Measurements from ENCODE around the gene TBL1X. TPM values are rescaled to one million over a fixed set of nuclear protein-coding genes. Genes with fewer than 3 reads are reported as not detected.

The TBL1X gene
- total and polyA plus RNA-seq, 8 donors = 2.4 to 16.6 (median 9.3) TPM

DNA sequence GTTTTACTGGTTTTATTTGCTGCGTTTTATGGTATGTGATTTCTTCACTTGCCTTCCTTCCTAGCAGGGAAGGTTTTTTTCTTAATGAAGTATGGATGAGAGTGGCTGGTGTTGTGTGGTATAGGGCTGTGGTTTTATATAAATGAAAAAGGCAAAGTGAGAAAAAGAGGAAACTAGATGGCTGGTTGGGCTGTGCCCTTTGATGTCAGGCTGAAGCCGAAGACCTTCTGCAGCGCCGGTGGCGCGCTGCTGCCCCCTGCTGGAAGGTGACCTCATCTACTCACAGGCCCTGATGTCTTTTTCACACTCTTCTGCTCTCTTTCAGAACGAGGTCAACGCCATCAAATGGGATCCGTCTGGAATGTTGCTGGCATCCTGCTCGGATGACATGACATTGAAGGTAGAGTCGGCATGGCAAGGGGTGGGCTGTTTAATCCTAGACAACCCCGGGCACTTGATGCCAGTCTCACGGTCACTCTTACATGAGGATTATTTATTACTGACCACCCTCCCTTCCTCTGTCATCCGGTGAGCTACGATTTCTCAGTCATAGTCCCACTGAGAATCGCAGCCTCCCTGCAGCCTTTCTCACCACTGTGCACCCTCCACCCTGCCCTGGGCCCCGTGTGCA, 244.2 kb downstream of the TBL1X start:
- peak; percentile 95 for FAIRE-seq
- no peaks in the 10 kb centered on the region for H3K9me3 ChIP-seq
- no peaks in the 10 kb centered on the region for H3K4me1 ChIP-seq
- peaks cover 0 to 6% (median 0%) of the 10 kb centered on the region in 3 donors for H3K36me3 ChIP-seq
- no peaks in the 10 kb centered on the region for H3K27me3 ChIP-seq
- H3K4me3 ChIP-seq = no peak overlapping the region
- DNase-seq = peak; percentile 47 to 94 (median 79)
- TF ChIP-seq, protein P1, sequence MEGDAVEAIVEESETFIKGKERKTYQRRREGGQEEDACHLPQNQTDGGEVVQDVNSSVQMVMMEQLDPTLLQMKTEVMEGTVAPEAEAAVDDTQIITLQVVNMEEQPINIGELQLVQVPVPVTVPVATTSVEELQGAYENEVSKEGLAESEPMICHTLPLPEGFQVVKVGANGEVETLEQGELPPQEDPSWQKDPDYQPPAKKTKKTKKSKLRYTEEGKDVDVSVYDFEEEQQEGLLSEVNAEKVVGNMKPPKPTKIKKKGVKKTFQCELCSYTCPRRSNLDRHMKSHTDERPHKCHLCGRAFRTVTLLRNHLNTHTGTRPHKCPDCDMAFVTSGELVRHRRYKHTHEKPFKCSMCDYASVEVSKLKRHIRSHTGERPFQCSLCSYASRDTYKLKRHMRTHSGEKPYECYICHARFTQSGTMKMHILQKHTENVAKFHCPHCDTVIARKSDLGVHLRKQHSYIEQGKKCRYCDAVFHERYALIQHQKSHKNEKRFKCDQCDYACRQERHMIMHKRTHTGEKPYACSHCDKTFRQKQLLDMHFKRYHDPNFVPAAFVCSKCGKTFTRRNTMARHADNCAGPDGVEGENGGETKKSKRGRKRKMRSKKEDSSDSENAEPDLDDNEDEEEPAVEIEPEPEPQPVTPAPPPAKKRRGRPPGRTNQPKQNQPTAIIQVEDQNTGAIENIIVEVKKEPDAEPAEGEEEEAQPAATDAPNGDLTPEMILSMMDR (IDR thresholded peaks at IDR 0.05) = peak; percentile 72 to 89 (median 78)
- intact Hi-C loops (cut with DNase I) = no loop called here
- H3K27ac ChIP-seq = no peak overlapping the region
- 24 to 26% methylated on average over 17 of the region's 17 CpGs for WGBS, 2 donors
- ATAC-seq = peak; percentile 92 to 98 (median 95)

DNA sequence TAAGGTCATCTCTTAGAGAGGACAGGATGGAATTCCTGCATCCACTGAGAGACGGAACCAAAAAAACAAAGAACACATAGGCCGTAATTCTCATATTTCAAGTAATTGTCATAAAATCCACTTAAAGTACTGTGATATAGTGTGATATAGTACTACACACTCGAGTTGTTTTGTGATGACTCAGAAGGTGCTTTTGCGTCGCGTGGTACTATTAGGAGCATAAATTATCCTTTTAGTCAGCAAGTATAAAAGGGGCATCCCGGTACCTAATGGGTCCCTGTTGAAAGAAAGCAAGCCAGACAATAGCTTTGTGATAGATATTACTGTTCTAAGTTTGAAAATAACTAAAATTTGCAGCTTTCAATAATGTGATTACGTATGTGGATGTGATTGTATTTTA, 245.5 kb downstream of the TBL1X start:
- Histone ChIP-seq H3K4me1 (no peaks in the 10 kb centered on the region), H3K4me3 (no peak overlapping the region), H3K27ac (no peak overlapping the region), H3K27me3 (no peaks in the 10 kb centered on the region), H3K9me3 (no peaks in the 10 kb centered on the region), H3K36me3 (peaks cover 0 to 6% (median 0%) of the 10 kb centered on the region in 3 donors)
- intact Hi-C loops (cut with DNase I) = no loop called here
- ATAC-seq (no peak), DNase-seq (no peak), FAIRE-seq (peak; percentile 61)
- 84 to 95% methylated on average over 8 of the region's 8 CpGs for WGBS, 2 donors
- TF ChIP-seq, protein P1 (IDR thresholded peaks at IDR 0.05) = no peak

DNA sequence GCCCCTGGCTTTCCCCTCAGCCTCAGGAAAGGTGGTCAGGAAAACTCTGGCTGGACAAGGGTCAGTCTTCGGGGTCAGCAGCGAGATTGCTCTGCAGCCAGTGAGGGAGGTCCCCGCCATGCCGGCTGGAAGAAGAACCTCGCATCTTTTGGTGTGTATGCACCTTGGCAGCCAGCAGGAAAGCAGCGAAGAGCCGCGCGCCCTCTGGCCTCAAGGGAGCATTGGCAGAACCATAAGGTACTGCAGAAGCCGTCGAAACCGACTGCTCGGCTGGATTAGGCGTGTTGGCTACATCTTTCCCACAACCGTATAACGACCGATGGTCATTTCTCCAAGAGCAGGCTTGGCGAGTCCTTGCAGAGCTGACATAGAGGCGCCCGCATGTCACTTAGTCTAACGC, 252.5 kb downstream of the TBL1X start:
- ATAC-seq (no peak), DNase-seq (no peak), FAIRE-seq (no peak)
- H3K9me3 ChIP-seq = no peaks in the 10 kb centered on the region
- H3K27ac ChIP-seq = no peak overlapping the region
- H3K36me3 ChIP-seq = no peaks in the 10 kb centered on the region
- no peak overlapping the region for H3K4me3 ChIP-seq
- intact Hi-C loops (cut with DNase I) = no loop called here
- H3K27me3 ChIP-seq = no peaks in the 10 kb centered on the region
- TF ChIP-seq, protein P1 (IDR thresholded peaks at IDR 0.05) = no peak
- no peaks in the 10 kb centered on the region for H3K4me1 ChIP-seq
- WGBS, 2 donors = 95 to 98% methylated on average over 21 of the region's 21 CpGs

DNA sequence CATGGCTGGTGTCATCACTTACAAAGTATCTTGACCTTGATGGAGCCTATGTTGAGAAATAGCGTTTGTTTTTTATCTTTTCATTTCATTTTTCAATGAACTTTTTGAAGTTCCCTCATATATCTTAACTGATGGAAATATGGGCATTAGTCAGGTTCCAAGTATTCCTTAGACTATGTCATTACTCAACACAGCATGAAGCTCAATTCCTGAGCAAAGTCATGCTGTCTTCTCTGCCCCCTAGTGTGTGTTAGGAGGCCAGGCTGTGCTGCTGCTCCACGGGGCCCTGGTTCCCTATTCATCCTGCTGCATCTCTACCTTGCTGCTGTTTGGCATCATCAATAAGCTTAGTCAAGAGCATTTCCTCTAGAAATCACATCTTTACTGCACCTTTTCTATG, 259.9 kb downstream of the TBL1X start:
- FAIRE-seq (no peak), DNase-seq (no peak), ATAC-seq (no peak)
- no peaks in the 10 kb centered on the region for H3K27me3 ChIP-seq
- H3K4me1 ChIP-seq = no peaks in the 10 kb centered on the region
- no peaks in the 10 kb centered on the region for H3K36me3 ChIP-seq
- no peak overlapping the region for H3K4me3 ChIP-seq
- 66 to 77% methylated on average over 2 of the region's 2 CpGs for WGBS, 2 donors
- no peak overlapping the region for H3K27ac ChIP-seq
- intact Hi-C loops (cut with DNase I) = no loop called here
- no peaks in the 10 kb centered on the region for H3K9me3 ChIP-seq
- TF ChIP-seq, protein P1 (IDR thresholded peaks at IDR 0.05) = no peak

DNA sequence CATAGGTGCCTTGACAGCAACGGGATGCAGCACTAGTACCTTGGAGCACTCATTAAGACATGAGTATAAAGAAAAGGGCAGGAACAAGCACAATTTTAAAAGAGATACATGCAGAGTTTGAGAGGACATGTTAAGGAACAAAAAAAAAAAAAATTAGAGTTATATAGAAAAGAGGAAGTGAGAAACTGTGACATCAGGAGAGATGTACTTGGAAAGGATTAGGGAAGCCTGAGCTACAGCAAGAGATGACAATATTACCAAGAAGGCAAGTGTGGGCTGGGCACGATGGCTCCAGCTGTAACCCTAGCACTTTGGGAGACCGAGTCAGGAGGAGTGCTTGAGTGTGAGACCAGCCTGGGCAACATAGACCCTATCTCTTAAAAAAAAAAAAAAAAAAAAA, 263.4 kb downstream of the TBL1X start:
- Histone ChIP-seq H3K4me3 (no peak overlapping the region), H3K27me3 (no peaks in the 10 kb centered on the region), H3K36me3 (no peaks in the 10 kb centered on the region), H3K4me1 (no peaks in the 10 kb centered on the region), H3K27ac (no peak overlapping the region), H3K9me3 (no peaks in the 10 kb centered on the region)
- ATAC-seq = no peak
- TF ChIP-seq, protein P1 (IDR thresholded peaks at IDR 0.05) = no peak
- no peak for FAIRE-seq
- intact Hi-C loops (cut with DNase I) = no loop called here
- no peak for DNase-seq
- 78 to 89% methylated on average over 3 of the region's 3 CpGs for WGBS, 2 donors

Data from pancreas (tissue), 10 donors.